Pons (tissue), 1 donor: ENCODE data around the gene ZNF529.

Source experiments
- DNase-seq: peaks from one replicate; pipeline ENCODE4 v3.0.0-alpha.2; 2016; ENCODE audit warnings: low spot score

ZNF529 gene

DNA sequence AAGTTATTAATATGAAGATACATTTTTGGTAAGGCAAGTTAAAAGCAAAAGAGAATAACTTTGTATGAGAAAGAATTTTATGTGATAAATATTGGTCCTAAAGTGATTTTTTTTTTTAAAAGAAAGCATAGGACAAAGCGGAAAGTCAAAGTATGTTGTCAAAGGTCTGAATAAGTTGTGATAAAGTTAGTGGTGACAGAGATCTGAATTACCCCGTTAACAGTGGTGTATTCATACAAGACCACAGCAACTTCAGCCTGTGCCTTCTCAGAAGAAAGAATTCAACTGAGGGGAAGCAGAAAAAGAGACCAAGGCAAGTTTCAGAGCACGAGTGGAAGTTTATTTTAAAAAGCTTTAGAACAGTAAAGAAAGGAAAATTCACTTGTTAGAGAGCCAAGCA lies 64.8 kb downstream of the ZNF529 start:
- DNase-seq, result no peak

DNA sequence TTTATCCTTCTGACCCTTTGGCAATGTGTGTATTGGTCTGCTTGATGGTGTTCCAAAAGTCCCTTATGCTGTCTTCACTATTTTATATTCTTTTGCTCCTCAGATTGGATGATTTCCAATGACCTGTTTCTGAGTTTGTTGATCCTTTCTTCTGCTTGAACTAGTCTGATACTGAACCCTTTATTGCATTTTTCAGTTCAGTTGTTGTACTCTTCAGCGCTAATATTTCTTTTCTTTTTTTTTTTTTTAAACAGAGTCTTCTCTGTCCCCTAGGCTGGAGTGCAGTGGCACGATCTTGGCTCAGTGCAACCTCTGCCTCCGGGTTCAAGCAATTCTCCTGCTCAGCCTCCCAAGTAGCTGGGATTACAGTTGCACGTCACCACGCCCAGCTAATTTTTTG lies 71.1 kb downstream of the ZNF529 start:
- no peak for DNase-seq

DNA sequence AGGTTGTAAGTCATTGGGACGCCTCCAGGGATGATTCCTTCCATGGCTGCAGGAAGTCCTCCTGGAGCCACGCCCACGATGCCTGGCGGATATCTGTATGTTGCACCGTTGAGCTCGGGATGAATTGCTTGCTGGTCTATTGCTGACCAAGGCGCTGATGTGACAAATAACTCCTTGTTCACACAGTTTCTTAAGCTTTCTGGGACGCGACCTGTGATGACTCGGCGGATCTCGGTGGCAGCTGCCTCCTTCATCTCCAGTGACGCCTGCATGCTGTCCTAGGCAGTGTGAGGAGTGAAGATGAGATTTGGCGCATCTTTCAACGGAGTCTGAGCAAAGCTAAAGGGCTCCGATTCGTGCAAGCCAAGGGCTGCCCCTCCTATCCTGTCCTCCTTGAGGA lies 76.1 kb downstream of the ZNF529 start:
- no peak for DNase-seq
